H1 (cell line): ENCODE results near the gene COL19A1. TPM values are rescaled to one million over a fixed set of nuclear protein-coding genes. Genes with fewer than 3 reads are reported as not detected.

Experiments
- CTCF ChIA-PET: fragments of 300-600 bp; sonication (Branson Sonifier 250); formaldehyde crosslinking; loops from one replicate; lab custom pipeline; 2021; ENCODE audit not compliant: partially characterized antibody; lab: Charles Lee
- POLR2A ChIA-PET: fragments of 300-600 bp; sonication (Branson Sonifier 250); formaldehyde crosslinking; loops from one replicate; lab custom pipeline; 2021; ENCODE audit warnings: inconsistent platforms; ENCODE audit not compliant: partially characterized antibody; lab: Charles Lee
- DNase-seq, 2 experiments: peaks; one replicate each; pipeline versions ENCODE4 v3.0.0 to v3.0.0-alpha.2; 2010 to 2022; ENCODE audit warnings: low spot score in 2 of 2, low read depth in 1 of 2, mixed read lengths in 1 of 2
- FAIRE-seq: peaks from 2 replicates; lab custom pipeline; 2011; peaks lifted over from hg19 to GRCh38; lab: Jason Lieb, UNC
- H2AFZ ChIP-seq: 2 replicates; pipeline ENCODE4 v1.8.1; 2012; ENCODE audit warnings: low read length, inconsistent platforms
- H2AK5ac ChIP-seq: 2 replicates; pipeline ENCODE4 v1.6.1; 2013; ENCODE audit warnings: low read depth, low read length
- H2BK120ac ChIP-seq: replicated peaks from 2 replicates; pipeline ENCODE3; 2013; ENCODE audit warnings: low read depth, low read length, inconsistent platforms
- H2BK12ac ChIP-seq: 2 replicates; pipeline ENCODE4 v1.6.1; 2013; ENCODE audit warnings: low read depth, low read length
- H2BK15ac ChIP-seq: 2 replicates; pipeline ENCODE4 v1.6.1; 2013; ENCODE audit warnings: low read length
- H2BK20ac ChIP-seq: 2 replicates; pipeline ENCODE4 v1.6.1; 2013; ENCODE audit warnings: low read length
- H2BK5ac ChIP-seq: 2 replicates; pipeline ENCODE4 v1.6.1; 2013; ENCODE audit warnings: low read depth, low read length
- H3K14ac ChIP-seq: 2 replicates; pipeline ENCODE4 v1.6.1; 2013; ENCODE audit warnings: inconsistent platforms; ENCODE audit not compliant: insufficient read length
- H3K18ac ChIP-seq: 2 replicates; pipeline ENCODE4 v1.6.1; 2013; ENCODE audit warnings: low read length; ENCODE audit errors: extremely low read depth
- H3K23ac ChIP-seq: 2 replicates; pipeline ENCODE4 v1.6.1; 2013; ENCODE audit warnings: inconsistent platforms; ENCODE audit not compliant: insufficient read length
- H3K23me2 ChIP-seq: 2 replicates; pipeline ENCODE4 v1.6.1; 2013; ENCODE audit warnings: low read depth, low read length
- H3K27ac ChIP-seq: 2 replicates; pipeline ENCODE4 v1.6.1; 2011; ENCODE audit warnings: low read depth, low read length, inconsistent platforms
- H3K27me3 ChIP-seq, 4 experiments: replicated peaks in 1 of 4; 1 replicate in 1 of 4; 2 replicates in 3 of 4; pipeline versions ENCODE4 v1.6.1 to v1.8.1; 2011 to 2013; ENCODE audit warnings: low read length in 3 of 4, mild to moderate bottlenecking in 3 of 4, inconsistent platforms in 2 of 4, mixed read lengths in 2 of 4, moderate library complexity in 1 of 4; ENCODE audit not compliant: control insufficient read depth in 3 of 4, insufficient read depth in 3 of 4; ENCODE audit errors: extremely low read depth in 1 of 4
- H3K36me3 ChIP-seq, 4 experiments: 2 replicates each; pipeline versions ENCODE4 v1.6.1 to v1.8.1; 2011 to 2013; ENCODE audit warnings: mild to moderate bottlenecking in 4 of 4, low read length in 3 of 4, moderate library complexity in 2 of 4, control low read depth in 1 of 4, inconsistent platforms in 1 of 4; ENCODE audit not compliant: insufficient read depth in 4 of 4, control insufficient read depth in 2 of 4
- H3K4ac ChIP-seq: replicated peaks from 2 replicates; pipeline ENCODE3; 2013; ENCODE audit warnings: low read length, low read depth, mixed read lengths, inconsistent platforms; ENCODE audit not compliant: insufficient read length
- H3K4me1 ChIP-seq, 4 experiments: replicated peaks in 1 of 4; 1 replicate in 1 of 4; 2 replicates in 3 of 4; pipeline versions ENCODE4 v1.6.1 to v1.8.1; 2011 to 2013; ENCODE audit warnings: low read length in 3 of 4, inconsistent platforms in 2 of 4, mixed read lengths in 1 of 4; ENCODE audit not compliant: insufficient read depth in 4 of 4, control insufficient read depth in 3 of 4
- H3K4me2 ChIP-seq, 2 experiments: 2 replicates each; pipeline versions ENCODE4 v1.6.1 to v1.8.1; 2011 to 2013; ENCODE audit warnings: low read depth in 2 of 2, low read length in 2 of 2, control low read depth in 1 of 2, inconsistent platforms in 1 of 2, mild to moderate bottlenecking in 1 of 2; ENCODE audit not compliant: insufficient read depth in 1 of 2
- H3K4me3 ChIP-seq, 4 experiments: fragments of 200-600, 300-600 bp in 1 of 4; sonication (generic), shearing (Covaris generic), sonication (Bioruptor Twin) in 1 of 4; 2 replicates each; pipeline versions ENCODE4 v1.5.1 to v1.8.1; 2011 to 2016; ENCODE audit warnings: low read length in 4 of 4, low read depth in 3 of 4, control low read depth in 2 of 4, inconsistent platforms in 2 of 4, mild to moderate bottlenecking in 2 of 4, mixed read lengths in 1 of 4, moderate library complexity in 1 of 4; ENCODE audit not compliant: insufficient read depth in 2 of 4; ENCODE audit errors: extremely low read depth in 1 of 4
- H3K56ac ChIP-seq: replicated peaks from 2 replicates; pipeline ENCODE3; 2013; ENCODE audit warnings: low read depth, mild to moderate bottlenecking, mixed read lengths, low read length, inconsistent platforms; ENCODE audit not compliant: insufficient read length
- H3K79me1 ChIP-seq: 2 replicates; pipeline ENCODE4 v1.6.1; 2013; ENCODE audit warnings: low read depth, low read length, control low read depth
- H3K79me2 ChIP-seq, 2 experiments: 2 replicates each; pipeline versions ENCODE4 v1.6.1 to v1.8.1; 2012 to 2013; ENCODE audit warnings: low read length in 2 of 2, mild to moderate bottlenecking in 2 of 2, inconsistent platforms in 1 of 2; ENCODE audit not compliant: insufficient read depth in 2 of 2, control insufficient read depth in 1 of 2
- H3K9ac ChIP-seq, 4 experiments: replicated peaks in 1 of 4; 1 replicate in 1 of 4; 2 replicates in 3 of 4; pipeline versions ENCODE4 v1.6.1 to v1.8.1; 2011 to 2013; ENCODE audit warnings: low read depth in 3 of 4, low read length in 3 of 4, control low read depth in 2 of 4, mild to moderate bottlenecking in 2 of 4, moderate library complexity in 2 of 4, inconsistent platforms in 1 of 4; ENCODE audit errors: extremely low read depth in 1 of 4
- H3K9me3 ChIP-seq, 2 experiments: 2 replicates each; pipeline versions ENCODE4 v1.6.1 to v1.8.1; 2012 to 2013; ENCODE audit warnings: mild to moderate bottlenecking in 2 of 2, moderate library complexity in 2 of 2, control low read depth in 1 of 2, inconsistent platforms in 1 of 2, low read depth in 1 of 2, low read length in 1 of 2, mixed read lengths in 1 of 2; ENCODE audit not compliant: insufficient read depth in 2 of 2
- H4K20me1 ChIP-seq, 2 experiments: replicated peaks in 1 of 2; 2 replicates each; pipeline versions ENCODE3 to v1.8.1; 2011 to 2013; ENCODE audit warnings: inconsistent platforms in 2 of 2, low read length in 2 of 2, mild to moderate bottlenecking in 1 of 2; ENCODE audit not compliant: insufficient read depth in 2 of 2, control insufficient read depth in 1 of 2
- H4K5ac ChIP-seq: 2 replicates; pipeline ENCODE4 v1.6.1; 2013; ENCODE audit warnings: low read length, low read depth, mixed read lengths, inconsistent platforms; ENCODE audit not compliant: insufficient read length
- H4K8ac ChIP-seq: 2 replicates; pipeline ENCODE4 v1.8.0; 2013; ENCODE audit warnings: mild to moderate bottlenecking, moderate library complexity, low read length, inconsistent platforms; ENCODE audit not compliant: insufficient read depth; ENCODE audit errors: extremely low read depth
- H4K91ac ChIP-seq: replicated peaks from 2 replicates; pipeline ENCODE3; 2013; ENCODE audit warnings: low read length, mixed read lengths, inconsistent platforms; ENCODE audit not compliant: insufficient read length
- CHD2 ChIP-seq: IDR thresholded peaks from 2 replicates; pipeline ENCODE4 v1.6.1; 2012; ENCODE audit warnings: low read length, improper control_type of control experiment
- FOSL1 ChIP-seq: IDR thresholded peaks from 2 replicates; pipeline ENCODE4 v1.6.1; 2011; ENCODE audit warnings: mild to moderate bottlenecking, low read depth, low read length, moderate library complexity; ENCODE audit not compliant: insufficient read depth
- GTF2F1 ChIP-seq: IDR thresholded peaks from 2 replicates; pipeline ENCODE4 v1.6.1; 2012; ENCODE audit warnings: low read depth, low read length, improper control_type of control experiment, borderline replicate concordance
- HDAC6 ChIP-seq: IDR thresholded peaks from one replicate; pipeline ENCODE4 v1.7.1; 2012; ENCODE audit warnings: low read depth, mild to moderate bottlenecking, inconsistent platforms, low read length, moderate library complexity
- MAFK ChIP-seq: IDR thresholded peaks from 2 replicates; pipeline ENCODE4 v1.6.1; 2012; ENCODE audit warnings: low read depth, mild to moderate bottlenecking, improper control_type of control experiment, low read length
- MAX ChIP-seq: IDR thresholded peaks from 2 replicates; pipeline ENCODE4 v1.6.1; 2012; ENCODE audit warnings: inconsistent platforms
- POLR2A ChIP-seq, 2 experiments: IDR thresholded peaks; 1 replicate in 1 of 2; 2 replicates in 1 of 2; pipeline ENCODE4 v1.6.1; 2011; ENCODE audit warnings: low read depth in 2 of 2, low read length in 2 of 2, mild to moderate bottlenecking in 2 of 2; ENCODE audit errors: control extremely low read depth in 1 of 2
- RFX5 ChIP-seq: IDR thresholded peaks from 2 replicates; pipeline ENCODE4 v1.6.1; 2011; ENCODE audit warnings: low read depth, low read length, improper control_type of control experiment, borderline replicate concordance
- SUZ12 ChIP-seq: fragments of 200-600 bp; sonication (generic); IDR thresholded peaks from 2 replicates; pipeline ENCODE4 v1.6.1; 2012; ENCODE audit warnings: mild to moderate bottlenecking, inconsistent platforms, low read length, moderate library complexity, mixed read lengths
- TAF1 ChIP-seq: IDR thresholded peaks from 2 replicates; pipeline ENCODE4 v1.6.1; 2011; ENCODE audit warnings: mild to moderate bottlenecking, low read depth, low read length
- USF2 ChIP-seq: IDR thresholded peaks from 2 replicates; pipeline ENCODE4 v1.6.1; 2011; ENCODE audit warnings: low read length, improper control_type of control experiment
- WGBS, 2 experiments: shearing (Covaris generic) in 1 of 2; methylation state at CpG; one replicate each; pipeline versions ENCODE4 v1.1.6 to v1.1.7; 2013 to 2015; ENCODE audit warnings: low lambda C conversion rate in 2 of 2, mixed read lengths in 2 of 2, inconsistent platforms in 1 of 2, low coverage in 1 of 2, missing lambda C conversion rate in 1 of 2; ENCODE audit not compliant: insufficient replicate concordance in 2 of 2, insufficient coverage in 1 of 2, insufficient read length in 1 of 2; ENCODE audit errors: extremely low coverage in 1 of 2, missing lambda C conversion rate in 1 of 2; 5-methylcytosine and 5-hydroxymethylcytosine counted together
- polyA plus RNA-seq, 7 experiments: library from polyadenylated mRNA; depleted of rRNA in 3 of 7; stranded (reverse) in 5 of 7; unstranded in 2 of 7; fragments of >200 nt in 5 of 7; fragments of 200-250 nt in 2 of 7; gene quantifications; 1 replicate in 5 of 7; 2 replicates in 1 of 7; 4 replicates in 1 of 7; pipeline versions ENCODE4 v1.2.1 to v1.2.3, GENCODE V29; 2011 to 2013; ENCODE audit warnings: missing spikeins in 2 of 7, mixed read lengths in 2 of 7
- total RNA-seq: library from RNA; stranded (reverse); fragmentation: NEBNext Ultra II Directional; extraction: Animal tissue kit (Norgen Biotek cat#: 25700); gene quantifications from 2 replicates; pipeline ENCODE4 v1.2.1, GENCODE V29; 2021

Gene COL19A1
- total and polyA plus RNA-seq, 2 of the 8 experiments (the other 6 are each of a cell fraction or from before 2014, with no cell fraction given): not detected

- CTCF ChIA-PET: interaction anchor here (1.1 to 1.7 kb wide), 2 partner anchors 18 to 24 kb away, joined by 3 to 5 read pairs; partner anchors contain the start of gene LMBRD1
- H3K4ac ChIP-seq: no peak overlapping the region
- 95% methylated on average over 1 of the region's 1 CpG; no CpG with 5 or more reads in 1 of the 2 experiments for WGBS, 2 experiments
Observed at GRCh38 chr6:69820438-69820837, 45.9 kb upstream of the COL19A1 start.

More at GRCh38 chr6:69820438-69820837, 45.9 kb upstream of the COL19A1 start:
- Histone ChIP-seq H3K4me3 (no peak overlapping the region), H4K5ac (no peak overlapping the region), H2BK15ac (no peak overlapping the region), H2BK20ac (no peak overlapping the region), H3K4me1 (no peaks in the 10 kb centered on the region), H3K79me1 (no peaks in the 10 kb centered on the region), H3K23me2 (no peaks in the 10 kb centered on the region), H3K79me2 (no peaks in the 10 kb centered on the region), H3K27me3 (no peaks in the 10 kb centered on the region), H3K18ac (no peak overlapping the region), H4K20me1 (no peaks in the 10 kb centered on the region), H3K14ac (no peak overlapping the region), H3K4me2 (no peak overlapping the region), H3K9me3 (no peaks in the 10 kb centered on the region), H3K56ac (no peak overlapping the region), H2BK5ac (no peak overlapping the region), H2BK120ac (no peak overlapping the region), H2AFZ (no peak overlapping the region), H4K8ac (no peak overlapping the region), H4K91ac (no peak overlapping the region), H3K27ac (no peak overlapping the region), H2BK12ac (no peak overlapping the region), H3K23ac (no peak overlapping the region), H3K36me3 (no peaks in the 10 kb centered on the region), H2AK5ac (no peak overlapping the region), H3K9ac (no peak overlapping the region)
- DNase-seq (no peak), FAIRE-seq (no peak)
- POLR2A ChIA-PET: no interaction called here
- no peak for TF ChIP-seq TAF1
- no peak for TF ChIP-seq SUZ12
- TF ChIP-seq MAFK: no peak
- TF ChIP-seq FOSL1: no peak
- no peak for TF ChIP-seq HDAC6
- no peak for TF ChIP-seq USF2
- TF ChIP-seq GTF2F1: no peak
- TF ChIP-seq POLR2A (IDR thresholded peaks at IDR 0.05; ENCODE audit: control extremely low read depth in 1 of 2, low read depth in 2 of 2, low read length in 2 of 2): no peak
- no peak for TF ChIP-seq MAX
- no peak for TF ChIP-seq RFX5
- no peak for TF ChIP-seq CHD2
